ENCODE measurements around the gene ARHGAP10.

ARHGAP10 gene

DNA sequence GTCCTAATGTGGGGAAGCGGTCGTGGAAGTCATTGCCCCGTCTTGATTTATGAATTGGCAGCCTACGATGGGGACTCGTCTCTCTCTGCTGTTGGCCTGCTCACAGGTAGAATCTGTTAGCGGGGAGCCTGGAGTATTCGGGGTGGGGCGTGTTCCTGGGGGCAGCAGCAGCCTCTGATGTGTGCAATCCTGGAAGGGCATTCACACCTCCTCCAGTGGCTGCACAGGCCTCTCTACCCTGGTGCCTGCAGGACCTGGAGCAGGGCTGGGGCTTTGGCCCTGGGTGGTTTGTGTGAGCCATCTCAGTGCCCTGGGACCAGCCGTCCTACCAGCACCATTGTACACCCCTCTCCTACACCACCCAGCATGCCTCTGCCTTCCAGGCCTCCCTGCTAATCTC is 340.9 kb downstream of the ARHGAP10 start:
- no peak for DNase-seq (ENCODE audit: low read depth)
- TF ChIP-seq, protein P1, sequence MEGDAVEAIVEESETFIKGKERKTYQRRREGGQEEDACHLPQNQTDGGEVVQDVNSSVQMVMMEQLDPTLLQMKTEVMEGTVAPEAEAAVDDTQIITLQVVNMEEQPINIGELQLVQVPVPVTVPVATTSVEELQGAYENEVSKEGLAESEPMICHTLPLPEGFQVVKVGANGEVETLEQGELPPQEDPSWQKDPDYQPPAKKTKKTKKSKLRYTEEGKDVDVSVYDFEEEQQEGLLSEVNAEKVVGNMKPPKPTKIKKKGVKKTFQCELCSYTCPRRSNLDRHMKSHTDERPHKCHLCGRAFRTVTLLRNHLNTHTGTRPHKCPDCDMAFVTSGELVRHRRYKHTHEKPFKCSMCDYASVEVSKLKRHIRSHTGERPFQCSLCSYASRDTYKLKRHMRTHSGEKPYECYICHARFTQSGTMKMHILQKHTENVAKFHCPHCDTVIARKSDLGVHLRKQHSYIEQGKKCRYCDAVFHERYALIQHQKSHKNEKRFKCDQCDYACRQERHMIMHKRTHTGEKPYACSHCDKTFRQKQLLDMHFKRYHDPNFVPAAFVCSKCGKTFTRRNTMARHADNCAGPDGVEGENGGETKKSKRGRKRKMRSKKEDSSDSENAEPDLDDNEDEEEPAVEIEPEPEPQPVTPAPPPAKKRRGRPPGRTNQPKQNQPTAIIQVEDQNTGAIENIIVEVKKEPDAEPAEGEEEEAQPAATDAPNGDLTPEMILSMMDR (conservative IDR thresholded peaks at IDR 0.05; ENCODE audit: low read depth, low read length): no peak
- H3K4me3 ChIP-seq (ENCODE audit: low read depth, low read length): no peak overlapping the region

GRCh38 chr4:148073349-148073748 is 341.5 kb downstream of the ARHGAP10 start:
- TF ChIP-seq, protein P1 (conservative IDR thresholded peaks at IDR 0.05; ENCODE audit: low read depth, low read length): no peak
- no peak overlapping the region for H3K4me3 ChIP-seq (ENCODE audit: low read depth, low read length)
- DNase-seq (ENCODE audit: low read depth): no peak

GRCh38 chr4:148074462-148074861 is 342.6 kb downstream of the ARHGAP10 start:
- DNase-seq (ENCODE audit: low read depth): no peak
- TF ChIP-seq, protein P1 (conservative IDR thresholded peaks at IDR 0.05; ENCODE audit: low read depth, low read length): no peak
- no peak overlapping the region for H3K4me3 ChIP-seq (ENCODE audit: low read depth, low read length)

DNA sequence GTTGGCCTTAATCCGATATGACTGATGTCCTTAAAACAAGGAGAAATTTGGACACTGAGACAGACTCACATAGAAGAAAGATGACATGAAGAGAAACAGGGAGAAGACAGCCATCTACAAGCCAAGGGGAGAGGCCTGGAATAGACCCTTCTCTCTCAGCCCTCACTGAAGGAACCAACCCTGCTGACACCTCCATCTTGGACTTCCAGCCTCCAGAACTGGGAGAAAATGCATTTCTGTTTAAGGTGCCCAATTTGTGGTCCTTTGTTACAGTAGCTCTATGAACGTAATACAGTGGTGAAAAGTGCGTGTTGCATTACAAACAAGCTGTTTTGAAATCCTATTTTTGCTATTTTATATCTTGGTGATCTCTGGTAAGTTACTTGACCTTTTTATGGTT is 343.6 kb downstream of the ARHGAP10 start:
- TF ChIP-seq, protein P1 (conservative IDR thresholded peaks at IDR 0.05; ENCODE audit: low read depth, low read length): no peak
- H3K4me3 ChIP-seq (ENCODE audit: low read depth, low read length): no peak overlapping the region
- no peak for DNase-seq (ENCODE audit: low read depth)

DNA sequence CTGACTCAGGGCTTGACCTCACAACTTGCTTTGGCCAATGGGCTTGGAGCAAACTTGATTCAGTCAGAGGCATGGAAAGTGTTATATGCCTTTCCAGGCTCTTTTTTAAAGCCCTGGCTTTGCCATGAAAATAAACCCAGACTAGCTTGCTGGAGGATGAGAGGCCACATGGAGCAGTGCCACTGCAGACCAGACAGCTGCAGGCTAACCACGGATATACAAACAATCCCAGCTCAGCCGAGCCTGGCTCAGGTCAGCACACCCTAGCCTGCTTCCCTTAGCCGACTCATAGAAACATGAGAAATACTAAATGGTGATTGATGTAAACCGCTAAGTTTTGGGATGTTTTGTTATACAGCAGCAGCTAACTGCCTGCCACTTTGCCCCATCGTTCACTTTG is 345.1 kb downstream of the ARHGAP10 start:
- TF ChIP-seq, protein P1 (conservative IDR thresholded peaks at IDR 0.05; ENCODE audit: low read depth, low read length): no peak
- H3K4me3 ChIP-seq (ENCODE audit: low read depth, low read length): no peak overlapping the region
- DNase-seq (ENCODE audit: low read depth): peak; percentile 45

- DNase-seq (ENCODE audit: low read depth): no peak
- no peak overlapping the region for H3K4me3 ChIP-seq (ENCODE audit: low read depth, low read length)
- TF ChIP-seq, protein P1 (conservative IDR thresholded peaks at IDR 0.05; ENCODE audit: low read depth, low read length): no peak
These were observed 345.7 kb downstream of the ARHGAP10 start for GRCh38 chr4:148077581-148077980.

- TF ChIP-seq, protein P1 (conservative IDR thresholded peaks at IDR 0.05; ENCODE audit: low read depth, low read length): no peak
- no peak for DNase-seq (ENCODE audit: low read depth)
- no peak overlapping the region for H3K4me3 ChIP-seq (ENCODE audit: low read depth, low read length)
These were observed 346.2 kb downstream of the ARHGAP10 start for GRCh38 chr4:148078061-148078460.

Measured in choroid plexus epithelial cell (primary cell).